ENCODE data around the gene NAXE.

Gene NAXE

DNA sequence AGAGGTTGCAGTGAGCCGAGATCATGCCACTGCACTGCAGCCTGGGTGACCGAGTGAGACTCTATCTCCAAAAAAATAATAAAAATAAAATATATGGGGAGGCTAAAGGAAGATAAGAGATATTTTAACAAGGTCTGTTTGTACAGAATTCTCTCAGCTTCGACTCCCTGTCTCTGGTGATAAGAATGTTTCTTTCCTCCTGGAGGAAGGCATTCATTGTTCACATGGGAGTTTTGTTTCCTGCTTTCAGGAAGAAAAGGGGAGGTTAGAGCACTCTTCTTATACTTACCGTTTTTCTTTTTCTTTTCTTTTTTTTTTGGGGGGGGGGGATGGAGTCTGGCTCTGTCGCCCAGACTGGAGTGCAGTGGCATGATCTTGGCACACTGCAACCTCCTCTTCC is 2.0 kb upstream of the NAXE start:
- Histone ChIP-seq H3K4me2 (ENCODE audit: low read length) (no peak overlapping the region), H3K36me3 (ENCODE audit: control insufficient read depth, insufficient read depth, low read length) (no peaks in the 10 kb centered on the region), H3K79me2 (no peaks in the 10 kb centered on the region), H2AFZ (no peak overlapping the region), H3K27me3 (ENCODE audit: control insufficient read depth, insufficient read depth, low read length) (no peaks in the 10 kb centered on the region), H3K9me3 (ENCODE audit: control insufficient read depth, low read length) (no peaks in the 10 kb centered on the region), H3K27ac (no peak overlapping the region), H3K9ac (no peak overlapping the region), H3K4me3 (ENCODE audit: low read depth, low read length) (no peak overlapping the region), H3K4me1 (peaks cover 4% of the 10 kb centered on the region)
- TF ChIP-seq, protein P1, sequence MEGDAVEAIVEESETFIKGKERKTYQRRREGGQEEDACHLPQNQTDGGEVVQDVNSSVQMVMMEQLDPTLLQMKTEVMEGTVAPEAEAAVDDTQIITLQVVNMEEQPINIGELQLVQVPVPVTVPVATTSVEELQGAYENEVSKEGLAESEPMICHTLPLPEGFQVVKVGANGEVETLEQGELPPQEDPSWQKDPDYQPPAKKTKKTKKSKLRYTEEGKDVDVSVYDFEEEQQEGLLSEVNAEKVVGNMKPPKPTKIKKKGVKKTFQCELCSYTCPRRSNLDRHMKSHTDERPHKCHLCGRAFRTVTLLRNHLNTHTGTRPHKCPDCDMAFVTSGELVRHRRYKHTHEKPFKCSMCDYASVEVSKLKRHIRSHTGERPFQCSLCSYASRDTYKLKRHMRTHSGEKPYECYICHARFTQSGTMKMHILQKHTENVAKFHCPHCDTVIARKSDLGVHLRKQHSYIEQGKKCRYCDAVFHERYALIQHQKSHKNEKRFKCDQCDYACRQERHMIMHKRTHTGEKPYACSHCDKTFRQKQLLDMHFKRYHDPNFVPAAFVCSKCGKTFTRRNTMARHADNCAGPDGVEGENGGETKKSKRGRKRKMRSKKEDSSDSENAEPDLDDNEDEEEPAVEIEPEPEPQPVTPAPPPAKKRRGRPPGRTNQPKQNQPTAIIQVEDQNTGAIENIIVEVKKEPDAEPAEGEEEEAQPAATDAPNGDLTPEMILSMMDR (IDR thresholded peaks at IDR 0.05) = no peak

DNA sequence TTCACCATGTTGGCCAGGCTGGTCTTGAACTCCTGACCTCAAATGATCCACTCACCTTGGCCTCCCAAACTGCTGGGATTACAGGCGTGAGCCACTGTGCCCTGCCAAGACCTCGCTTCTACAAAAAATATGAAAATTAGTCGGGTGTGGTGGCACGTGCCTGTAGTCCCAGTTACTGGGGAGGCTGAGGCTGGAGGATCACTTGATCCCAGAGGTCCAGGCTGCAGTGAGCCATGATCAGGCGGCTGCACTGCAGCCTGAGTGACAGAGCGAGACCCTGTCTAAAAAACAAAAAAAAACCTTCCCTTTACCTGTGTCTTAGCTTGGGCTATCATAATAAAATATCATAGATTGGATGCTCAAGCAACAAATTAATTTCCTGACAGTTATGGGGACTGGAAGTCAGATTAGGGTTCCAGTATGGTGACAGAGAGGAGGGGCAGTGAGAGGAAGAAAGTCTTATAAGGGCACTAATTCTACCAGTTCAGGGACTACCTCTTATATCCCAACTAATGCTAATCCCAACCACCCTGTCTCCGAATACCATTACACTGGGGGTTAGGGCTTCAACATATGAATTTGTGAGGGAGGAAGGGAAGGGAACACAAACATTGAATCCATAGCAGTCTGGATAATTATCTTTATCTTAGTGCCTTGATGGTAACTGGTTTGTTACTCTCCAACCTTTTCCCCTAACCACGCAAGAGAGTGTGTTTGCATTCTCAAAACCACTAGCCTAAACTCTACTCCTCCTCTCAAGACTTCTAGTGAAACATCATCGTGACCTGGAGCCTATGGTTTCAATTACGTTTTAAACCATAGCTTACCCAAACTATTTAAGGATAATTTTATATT is 1.0 kb upstream of the NAXE start:
- no peaks in the 10 kb centered on the region for H3K9me3 ChIP-seq (ENCODE audit: control insufficient read depth, low read length)
- H3K4me1 ChIP-seq = peaks cover 4% of the 10 kb centered on the region
- H2AFZ ChIP-seq = peak overlapping the region; percentile 83
- H3K27me3 ChIP-seq (ENCODE audit: control insufficient read depth, insufficient read depth, low read length) = no peaks in the 10 kb centered on the region
- no peaks in the 10 kb centered on the region for H3K79me2 ChIP-seq
- H3K4me2 ChIP-seq (ENCODE audit: low read length) = no peak overlapping the region
- H3K36me3 ChIP-seq (ENCODE audit: control insufficient read depth, insufficient read depth, low read length) = no peaks in the 10 kb centered on the region
- peak overlapping the region; percentile 74 for H3K27ac ChIP-seq
- TF ChIP-seq, protein P1 (IDR thresholded peaks at IDR 0.05) = no peak
- peak overlapping the region; percentile 83 for H3K4me3 ChIP-seq (ENCODE audit: low read depth, low read length)
- H3K9ac ChIP-seq = no peak overlapping the region

DNA sequence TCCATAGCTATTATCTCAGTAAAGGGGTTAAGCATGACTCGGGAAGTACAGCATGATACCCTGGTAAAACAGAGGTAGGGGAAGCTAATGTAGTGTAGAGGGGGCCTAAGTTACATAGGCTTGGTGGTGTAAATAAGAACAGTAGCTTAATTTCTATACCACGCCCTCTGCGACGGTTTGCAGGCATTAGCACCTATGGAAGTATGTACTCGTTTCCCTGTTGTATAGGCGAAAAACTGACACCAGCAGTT is 470 bp upstream of the NAXE start:
- peak overlapping the region; percentile 83 for H2AFZ ChIP-seq
- peak overlapping the region; percentile 74 for H3K27ac ChIP-seq
- no peaks in the 10 kb centered on the region for H3K27me3 ChIP-seq (ENCODE audit: control insufficient read depth, insufficient read depth, low read length)
- H3K9ac ChIP-seq = no peak overlapping the region
- H3K79me2 ChIP-seq = no peaks in the 10 kb centered on the region
- H3K4me1 ChIP-seq = peaks cover 4% of the 10 kb centered on the region
- H3K9me3 ChIP-seq (ENCODE audit: control insufficient read depth, low read length) = no peaks in the 10 kb centered on the region
- H3K4me2 ChIP-seq (ENCODE audit: low read length) = peak overlapping the region; percentile 92
- peak overlapping the region; percentile 83 for H3K4me3 ChIP-seq (ENCODE audit: low read depth, low read length)
- TF ChIP-seq, protein P1 (IDR thresholded peaks at IDR 0.05) = no peak
- no peaks in the 10 kb centered on the region for H3K36me3 ChIP-seq (ENCODE audit: control insufficient read depth, insufficient read depth, low read length)

DNA sequence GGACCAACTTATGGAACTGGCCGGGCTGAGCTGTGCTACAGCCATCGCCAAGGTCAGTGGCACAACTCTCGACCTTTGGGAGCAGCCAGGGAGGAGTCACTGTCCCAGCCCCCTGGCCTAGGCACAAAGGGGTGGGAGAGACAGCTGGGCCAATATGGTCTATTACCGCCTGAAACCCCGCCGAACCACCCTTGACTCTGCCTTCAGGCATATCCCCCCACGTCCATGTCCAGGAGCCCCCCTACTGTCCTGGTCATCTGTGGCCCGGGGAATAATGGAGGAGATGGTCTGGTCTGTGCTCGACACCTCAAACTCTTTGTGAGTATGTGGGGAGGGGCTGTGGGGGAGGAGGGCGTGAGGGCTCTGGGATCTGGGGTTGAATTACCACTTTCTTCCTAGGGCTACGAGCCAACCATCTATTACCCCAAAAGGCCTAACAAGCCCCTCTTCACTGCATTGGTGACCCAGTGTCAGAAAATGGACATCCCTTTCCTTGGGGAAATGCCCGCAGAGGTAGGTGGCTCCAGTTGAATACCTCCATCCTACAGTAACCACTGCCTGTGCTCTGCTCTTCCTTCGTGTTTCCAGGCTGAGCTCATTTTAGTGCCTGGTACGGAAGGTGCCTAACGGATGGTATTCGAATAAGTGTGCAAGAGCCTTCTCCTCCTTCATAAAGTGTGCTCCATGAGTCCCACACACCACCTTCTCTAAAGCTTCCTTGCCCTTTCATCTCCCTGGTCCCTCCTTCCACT is 758 bp downstream of the NAXE start:
- TF ChIP-seq, protein P1 (IDR thresholded peaks at IDR 0.05) = no peak

More for the DNA sequence above, 758 bp downstream of the NAXE start:
- Histone ChIP-seq H3K79me2 (no peaks in the 10 kb centered on the region), H3K9ac (peak overlapping the region; percentile 46), H3K4me3 (ENCODE audit: low read depth, low read length) (peak overlapping the region; percentile 83), H3K27me3 (ENCODE audit: control insufficient read depth, insufficient read depth, low read length) (no peaks in the 10 kb centered on the region), H3K27ac (peak overlapping the region; percentile 74), H3K4me2 (ENCODE audit: low read length) (peak overlapping the region; percentile 92), H3K4me1 (peaks cover 4% of the 10 kb centered on the region), H3K9me3 (ENCODE audit: control insufficient read depth, low read length) (no peaks in the 10 kb centered on the region), H3K36me3 (ENCODE audit: control insufficient read depth, insufficient read depth, low read length) (no peaks in the 10 kb centered on the region), H2AFZ (peak overlapping the region; percentile 83)
